WI38 (cell line): ENCODE results near the gene CALM1.

Experiments used
- H3K4me3 ChIP-seq: 2 replicates; pipeline ENCODE4 v1.5.1; 2011; ENCODE audit warnings: low read depth, mild to moderate bottlenecking, control low read depth, low read length
- CTCF ChIP-seq: IDR thresholded peaks from 2 replicates; pipeline ENCODE4 v1.5.1; 2012; ENCODE audit warnings: low read depth, mild to moderate bottlenecking, control low read depth, low read length

Gene CALM1

GRCh38 chr14:90424075-90424474, 27.2 kb downstream of the CALM1 start:
- no peak for TF ChIP-seq CTCF
- no peak overlapping the region for H3K4me3 ChIP-seq

GRCh38 chr14:90424686-90425372, 28.0 kb downstream of the CALM1 start:
- TF ChIP-seq CTCF = no peak
- H3K4me3 ChIP-seq = no peak overlapping the region

- H3K4me3 ChIP-seq = no peak overlapping the region
- no peak for TF ChIP-seq CTCF
Observed at GRCh38 chr14:90425373-90425879, 28.6 kb downstream of the CALM1 start.

- no peak for TF ChIP-seq CTCF
- H3K4me3 ChIP-seq = no peak overlapping the region
Observed at GRCh38 chr14:90426031-90426540, 29.3 kb downstream of the CALM1 start.

GRCh38 chr14:90426663-90427062, 29.8 kb downstream of the CALM1 start:
- TF ChIP-seq CTCF = no peak
- no peak overlapping the region for H3K4me3 ChIP-seq

- TF ChIP-seq CTCF = no peak
- no peak overlapping the region for H3K4me3 ChIP-seq
Observed at GRCh38 chr14:90427848-90428426, 31.1 kb downstream of the CALM1 start.

- no peak for TF ChIP-seq CTCF
- H3K4me3 ChIP-seq = no peak overlapping the region
Observed at GRCh38 chr14:90428676-90429075, 31.8 kb downstream of the CALM1 start.
